SU-DHL-6 (cell line): ENCODE results near the gene SUGCT.
A peak's percentile ranks its signal among the peaks of the same experiment; 100 is the strongest.

Source experiments
- H2AFZ ChIP-seq: fragments of 200-600 bp; sonication (generic); 2 replicates; pipeline ENCODE4 v1.6.1; 2014; ENCODE audit warnings: low read depth, mild to moderate bottlenecking, moderate library complexity, mixed read lengths, antibody characterized with exemption, low read length; ENCODE audit not compliant: severe bottlenecking
- H3F3A ChIP-seq: fragments of 200-600 bp; shearing (Covaris generic); 2 replicates; pipeline ENCODE4 v1.6.0; 2016; ENCODE audit warnings: antibody characterized with exemption, mild to moderate bottlenecking; ENCODE audit not compliant: insufficient read depth
- H3K27ac ChIP-seq: fragments of 200-600 bp; sonication (generic); 2 replicates; pipeline ENCODE4 v1.5.1; 2016; ENCODE audit warnings: low read depth, mild to moderate bottlenecking, low read length, moderate library complexity, mixed read lengths
- H3K27me3 ChIP-seq: fragments of 200-600 bp; sonication (generic), shearing (Covaris generic); 2 replicates; pipeline ENCODE4 v1.6.0; 2014; ENCODE audit warnings: mild to moderate bottlenecking, low read length
- H3K36me3 ChIP-seq: fragments of 200-600 bp; sonication (generic); 2 replicates; pipeline ENCODE4 v1.6.1; 2014; ENCODE audit warnings: mild to moderate bottlenecking, low read length, mixed read lengths
- H3K4me2 ChIP-seq: fragments of 300-600, 200-600 bp; shearing (Covaris generic), sonication (generic); 2 replicates; pipeline ENCODE4 v1.6.0; 2014; ENCODE audit warnings: low read length, low read depth, mild to moderate bottlenecking; ENCODE audit not compliant: poor library complexity, severe bottlenecking
- H3K4me3 ChIP-seq: fragments of 200-600 bp; sonication (generic); 2 replicates; pipeline ENCODE4 v1.5.1; 2014; ENCODE audit warnings: antibody characterized with exemption, low read length, mild to moderate bottlenecking, mixed read lengths; ENCODE audit not compliant: insufficient read depth, poor library complexity, severe bottlenecking
- H3K79me2 ChIP-seq: fragments of 200-600 bp; sonication (generic); 2 replicates; pipeline ENCODE4 v1.6.1; 2014; ENCODE audit warnings: mild to moderate bottlenecking, low read length, moderate library complexity; ENCODE audit not compliant: insufficient read depth
- H3K9ac ChIP-seq: fragments of 200-600 bp; sonication (generic); 2 replicates; pipeline ENCODE4 v1.7.0; 2014; ENCODE audit warnings: mild to moderate bottlenecking, low read length
- H3K9me2 ChIP-seq: fragments of 200-600 bp; sonication (generic); replicated peaks from 2 replicates; pipeline ENCODE4 v1.6.1; 2014; ENCODE audit warnings: low read length; ENCODE audit not compliant: insufficient read depth
- H3K9me3 ChIP-seq: fragments of 200-600 bp; sonication (generic); 2 replicates; pipeline ENCODE4 v1.6.1; 2014; ENCODE audit warnings: low read length, mixed read lengths; ENCODE audit not compliant: insufficient read depth
- H4K20me1 ChIP-seq: fragments of 200-600 bp; sonication (generic); 2 replicates; pipeline ENCODE4 v1.6.1; 2014; ENCODE audit warnings: low read depth, mild to moderate bottlenecking, antibody characterized with exemption, low read length, moderate library complexity, mixed read lengths
- EZH2phosphoT487 ChIP-seq: fragments of 200-600 bp; sonication (generic), shearing (Covaris generic); conservative IDR thresholded peaks from 2 replicates; pipeline ENCODE4 v1.6.1; 2018; ENCODE audit warnings: mild to moderate bottlenecking, antibody characterized with exemption, low read length, moderate library complexity, mixed read lengths
- TF ChIP-seq, protein P1 (sequence below): fragments of 200-600 bp; sonication (generic); IDR thresholded peaks from one replicate; pipeline ENCODE4 v1.5.1; 2017; ENCODE audit warnings: antibody characterized with exemption, mild to moderate bottlenecking, low read length, moderate library complexity; ENCODE audit not compliant: insufficient read depth, poor library complexity, severe bottlenecking

SUGCT gene

DNA sequence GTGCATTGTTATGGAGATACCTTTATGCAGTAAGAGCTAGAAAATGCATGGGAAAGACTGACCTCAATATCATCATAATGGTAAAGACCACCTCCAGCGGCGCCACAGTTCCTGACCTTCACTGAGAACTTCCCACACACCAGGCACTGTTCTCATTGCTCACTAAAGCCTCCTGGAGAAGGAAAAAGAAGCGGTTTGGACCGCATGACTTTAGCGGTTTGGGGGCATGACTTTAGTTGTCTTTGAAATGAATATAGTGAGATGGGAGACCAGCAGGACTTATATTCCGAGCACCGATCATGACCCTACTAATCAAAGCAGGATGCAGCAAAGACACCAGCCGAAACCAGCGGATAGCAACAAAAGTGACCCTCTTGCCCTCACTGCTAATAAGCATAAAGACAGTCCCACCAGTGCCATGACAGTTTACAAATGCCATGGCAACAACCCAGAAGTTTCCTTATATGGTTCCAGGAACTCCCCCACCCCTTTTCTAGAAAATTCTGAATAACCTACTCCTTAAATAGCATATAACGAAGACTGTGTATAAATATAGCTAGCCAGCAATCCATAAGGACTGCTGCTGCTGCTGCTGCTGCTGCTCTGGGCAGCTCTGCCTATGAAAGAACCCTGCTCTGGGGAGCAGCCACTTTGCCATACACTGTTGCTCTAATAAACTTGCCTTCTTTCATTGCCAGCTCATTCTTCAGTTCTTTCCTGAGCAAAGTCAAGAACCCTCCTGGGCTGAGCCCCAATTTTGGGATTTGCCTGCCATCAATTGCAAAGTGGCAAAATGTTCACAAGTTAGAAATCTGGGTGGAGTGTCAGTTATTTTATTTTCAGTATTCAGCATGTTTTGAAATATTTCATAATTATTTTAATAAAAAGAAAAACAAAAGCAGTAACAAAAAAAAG, 694.1 kb downstream of the SUGCT start:
- peaks cover 59% of the 10 kb centered on the region for H3F3A ChIP-seq
- no peaks in the 10 kb centered on the region for H3K27me3 ChIP-seq
- H3K9me2 ChIP-seq: no peaks in the 10 kb centered on the region
- H3K79me2 ChIP-seq: no peaks in the 10 kb centered on the region; the same call in 1 of the 2 replicates
- no peak overlapping the region for H3K4me2 ChIP-seq
- H3K9ac ChIP-seq: no peak overlapping the region
- no peak overlapping the region for H2AFZ ChIP-seq
- TF ChIP-seq, protein P1, sequence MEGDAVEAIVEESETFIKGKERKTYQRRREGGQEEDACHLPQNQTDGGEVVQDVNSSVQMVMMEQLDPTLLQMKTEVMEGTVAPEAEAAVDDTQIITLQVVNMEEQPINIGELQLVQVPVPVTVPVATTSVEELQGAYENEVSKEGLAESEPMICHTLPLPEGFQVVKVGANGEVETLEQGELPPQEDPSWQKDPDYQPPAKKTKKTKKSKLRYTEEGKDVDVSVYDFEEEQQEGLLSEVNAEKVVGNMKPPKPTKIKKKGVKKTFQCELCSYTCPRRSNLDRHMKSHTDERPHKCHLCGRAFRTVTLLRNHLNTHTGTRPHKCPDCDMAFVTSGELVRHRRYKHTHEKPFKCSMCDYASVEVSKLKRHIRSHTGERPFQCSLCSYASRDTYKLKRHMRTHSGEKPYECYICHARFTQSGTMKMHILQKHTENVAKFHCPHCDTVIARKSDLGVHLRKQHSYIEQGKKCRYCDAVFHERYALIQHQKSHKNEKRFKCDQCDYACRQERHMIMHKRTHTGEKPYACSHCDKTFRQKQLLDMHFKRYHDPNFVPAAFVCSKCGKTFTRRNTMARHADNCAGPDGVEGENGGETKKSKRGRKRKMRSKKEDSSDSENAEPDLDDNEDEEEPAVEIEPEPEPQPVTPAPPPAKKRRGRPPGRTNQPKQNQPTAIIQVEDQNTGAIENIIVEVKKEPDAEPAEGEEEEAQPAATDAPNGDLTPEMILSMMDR: no peak
- TF ChIP-seq EZH2phosphoT487: no peak
- no peaks in the 10 kb centered on the region for H4K20me1 ChIP-seq
- H3K27ac ChIP-seq: peak overlapping the region; percentile 97
- H3K9me3 ChIP-seq: no peaks in the 10 kb centered on the region
- H3K4me3 ChIP-seq: no peak overlapping the region
- no peaks in the 10 kb centered on the region; the same call in 1 of the 2 replicates for H3K36me3 ChIP-seq

DNA sequence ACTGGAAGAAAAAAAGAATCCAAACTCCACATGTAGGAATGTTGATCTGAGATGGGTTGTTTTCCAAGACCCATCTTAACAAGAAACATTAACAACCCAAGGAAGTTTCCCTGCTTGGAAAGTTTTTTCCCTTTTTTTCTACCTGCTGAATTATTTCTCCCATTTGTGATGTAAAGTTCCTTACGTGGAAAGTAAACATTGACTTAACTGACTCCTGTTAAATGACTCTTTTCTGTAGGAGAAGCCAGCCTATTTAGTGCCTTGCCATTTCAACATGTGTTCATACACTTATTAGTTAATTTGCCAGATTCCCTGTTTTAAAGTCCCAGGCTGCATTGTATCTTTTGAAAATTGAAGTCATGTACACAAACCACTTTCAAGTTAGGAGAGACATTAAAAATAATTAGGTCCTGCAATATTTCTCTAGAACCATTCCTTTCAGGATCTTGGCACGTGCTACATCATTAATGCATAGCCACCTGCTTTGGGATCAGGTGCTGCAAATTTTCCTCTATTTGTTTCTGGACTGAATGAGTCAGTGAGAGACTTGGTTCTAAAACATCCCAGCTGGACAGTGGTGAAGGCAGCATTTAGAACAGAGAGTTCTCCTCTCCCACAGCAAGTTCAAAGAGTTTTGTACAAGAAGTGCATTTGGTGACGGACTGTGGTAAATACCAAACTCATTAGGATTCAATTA, 698.5 kb downstream of the SUGCT start:
- Histone ChIP-seq H3K4me3 (peak overlapping the region; percentile 5), H3K36me3 (no peaks in the 10 kb centered on the region), H4K20me1 (no peaks in the 10 kb centered on the region), H3K9me3 (no peaks in the 10 kb centered on the region), H3K27me3 (no peaks in the 10 kb centered on the region), H3K9ac (peak overlapping the region; percentile 55), H3K79me2 (peaks cover under 1% of the 10 kb centered on the region; the same call in 1 of the 2 replicates), H3K9me2 (no peaks in the 10 kb centered on the region), H3K4me2 (peak overlapping the region; percentile 71), H2AFZ (no peak overlapping the region), H3F3A (peaks cover 86% of the 10 kb centered on the region), H3K27ac (peak overlapping the region; percentile 97)
- TF ChIP-seq, protein P1: no peak
- TF ChIP-seq EZH2phosphoT487: no peak

DNA sequence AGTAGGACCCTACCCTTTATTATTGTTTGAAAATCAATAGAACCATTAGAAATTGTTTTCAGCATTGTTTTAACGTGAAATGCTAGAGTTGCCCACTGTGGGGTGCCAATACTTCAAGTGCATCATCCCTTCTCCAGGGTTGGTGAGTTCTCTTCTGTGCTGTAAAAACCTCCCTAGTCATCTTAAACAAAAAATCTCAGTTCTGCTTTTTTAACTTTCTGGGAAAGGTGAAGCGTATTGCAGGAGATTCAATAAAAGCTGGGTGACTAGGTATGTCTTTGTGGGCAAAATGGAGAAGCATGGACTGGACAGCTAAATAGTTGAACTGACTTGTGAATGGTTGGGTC, 699.1 kb downstream of the SUGCT start:
- no peak overlapping the region for H3K4me3 ChIP-seq
- H3K79me2 ChIP-seq: peaks cover 6% of the 10 kb centered on the region; the same call in 1 of the 2 replicates
- no peaks in the 10 kb centered on the region for H3K27me3 ChIP-seq
- peak overlapping the region; percentile 97 for H3K27ac ChIP-seq
- TF ChIP-seq, protein P1: peak; percentile 73
- TF ChIP-seq EZH2phosphoT487: no peak
- H2AFZ ChIP-seq: no peak overlapping the region
- H3K4me2 ChIP-seq: peak overlapping the region; percentile 71
- no peaks in the 10 kb centered on the region for H3K36me3 ChIP-seq
- H3K9me3 ChIP-seq: no peaks in the 10 kb centered on the region
- H3F3A ChIP-seq: peaks cover 91% of the 10 kb centered on the region
- H3K9me2 ChIP-seq: no peaks in the 10 kb centered on the region
- no peaks in the 10 kb centered on the region for H4K20me1 ChIP-seq
- peak overlapping the region; percentile 55 for H3K9ac ChIP-seq
